Measurements from ENCODE around the gene SLC24A3.

SLC24A3 gene

GRCh38 chr20:19256906-19257595 is 44.6 kb downstream of the SLC24A3 start:
- DNase-seq (ENCODE audit: extremely low read depth, low read depth), result no peak
- H3K4me3 ChIP-seq (replicated peaks; ENCODE audit: low read depth, low read length), result no peak overlapping the region
- TF ChIP-seq CTCF (IDR thresholded peaks at IDR 0.05; ENCODE audit: low read depth, low read length, missing control alignments), result no peak

GRCh38 chr20:19257865-19258264 is 45.4 kb downstream of the SLC24A3 start:
- TF ChIP-seq CTCF (IDR thresholded peaks at IDR 0.05; ENCODE audit: low read depth, low read length, missing control alignments), result no peak
- DNase-seq (ENCODE audit: extremely low read depth, low read depth), result no peak

GRCh38 chr20:19259141-19259591 is 46.7 kb downstream of the SLC24A3 start:
- H3K4me3 ChIP-seq (replicated peaks; ENCODE audit: low read depth, low read length), result no peak overlapping the region
- DNase-seq (ENCODE audit: extremely low read depth, low read depth), result no peak
- no peak for TF ChIP-seq CTCF (IDR thresholded peaks at IDR 0.05; ENCODE audit: low read depth, low read length, missing control alignments)

More at GRCh38 chr20:19257865-19258264, 45.4 kb downstream of the SLC24A3 start:
- no peak overlapping the region for H3K4me3 ChIP-seq (replicated peaks; ENCODE audit: low read depth, low read length)

- no peak for DNase-seq (ENCODE audit: extremely low read depth, low read depth)
- no peak for TF ChIP-seq CTCF (IDR thresholded peaks at IDR 0.05; ENCODE audit: low read depth, low read length, missing control alignments)
- H3K4me3 ChIP-seq (replicated peaks; ENCODE audit: low read depth, low read length), result no peak overlapping the region
These were observed 48.1 kb downstream of the SLC24A3 start for GRCh38 chr20:19260412-19261090.

- no peak overlapping the region for H3K4me3 ChIP-seq (replicated peaks; ENCODE audit: low read depth, low read length)
- no peak for TF ChIP-seq CTCF (IDR thresholded peaks at IDR 0.05; ENCODE audit: low read depth, low read length, missing control alignments)
- DNase-seq (ENCODE audit: extremely low read depth, low read depth), result no peak
These were observed 51.7 kb downstream of the SLC24A3 start for GRCh38 chr20:19264191-19264590.

- H3K4me3 ChIP-seq (replicated peaks; ENCODE audit: low read depth, low read length), result no peak overlapping the region
- DNase-seq (ENCODE audit: extremely low read depth, low read depth), result no peak
- no peak for TF ChIP-seq CTCF (IDR thresholded peaks at IDR 0.05; ENCODE audit: low read depth, low read length, missing control alignments)
These were observed 53.4 kb downstream of the SLC24A3 start for GRCh38 chr20:19265646-19266374.
